MM.1S (cell line): ENCODE data around the gene SDF2L1.

ENCODE experiments used
- DNase-seq: peaks from one replicate; pipeline ENCODE4 v3.0.0-alpha.2; 2015
- H2AFZ ChIP-seq: fragments of 300-600 bp; sonication (generic); 2 replicates; pipeline ENCODE4 v1.6.0; 2016; ENCODE audit warnings: antibody characterized with exemption, low read length
- H3F3A ChIP-seq: fragments of 300-600 bp; sonication (generic); 2 replicates; pipeline ENCODE4 v1.6.1; 2016; ENCODE audit warnings: mild to moderate bottlenecking, antibody characterized with exemption, low read length, moderate library complexity, mixed read lengths; ENCODE audit not compliant: insufficient read depth
- H3K27ac ChIP-seq: fragments of 300-600 bp; sonication (generic); 2 replicates; pipeline ENCODE4 v1.5.1; 2016; ENCODE audit warnings: mild to moderate bottlenecking, low read length
- H3K27me3 ChIP-seq: fragments of 300-600 bp; sonication (generic); replicated peaks from 2 replicates; pipeline ENCODE4 v1.6.0; 2016; ENCODE audit warnings: low read length; ENCODE audit not compliant: insufficient read depth
- H3K36me3 ChIP-seq: fragments of 300-600 bp; sonication (generic); replicated peaks from 2 replicates; pipeline ENCODE4 v1.6.1; 2016; ENCODE audit warnings: mild to moderate bottlenecking, low read length, mixed read lengths; ENCODE audit not compliant: insufficient read depth
- H3K4me1 ChIP-seq: fragments of 300-600 bp; sonication (generic); 2 replicates; pipeline ENCODE4 v1.6.1; 2016; ENCODE audit warnings: low read length, mixed read lengths
- H3K4me2 ChIP-seq: fragments of 300-600 bp; sonication (generic); 2 replicates; pipeline ENCODE4 v1.6.0; 2016; ENCODE audit warnings: low read depth, low read length
- H3K4me3 ChIP-seq: fragments of 300-600 bp; sonication (generic); 2 replicates; pipeline ENCODE4 v1.5.1; 2016; ENCODE audit warnings: low read length, mixed read lengths
- H3K79me2 ChIP-seq: fragments of 300-600 bp; sonication (generic); 2 replicates; pipeline ENCODE4 v1.6.1; 2016; ENCODE audit warnings: mixed run types, low read length, mixed read lengths
- H3K9ac ChIP-seq: fragments of 300-600 bp; sonication (generic); 2 replicates; pipeline ENCODE4 v1.6.1; 2016; ENCODE audit warnings: low read length, mixed read lengths
- H3K9me2 ChIP-seq: fragments of 300-600 bp; sonication (generic); replicated peaks from 2 replicates; pipeline ENCODE4 v1.6.1; 2016; ENCODE audit warnings: mild to moderate bottlenecking, low read length, mixed read lengths; ENCODE audit not compliant: insufficient read depth
- H3K9me3 ChIP-seq: fragments of 300-600 bp; sonication (generic); replicated peaks from 2 replicates; pipeline ENCODE4 v1.6.1; 2016; ENCODE audit warnings: mild to moderate bottlenecking, low read length, mixed read lengths; ENCODE audit not compliant: insufficient read depth
- H4K20me1 ChIP-seq: fragments of 300-600 bp; sonication (generic); 2 replicates; pipeline ENCODE4 v1.6.1; 2016; ENCODE audit warnings: mild to moderate bottlenecking, low read length, moderate library complexity, mixed read lengths; ENCODE audit not compliant: insufficient read depth
- EZH2 ChIP-seq: fragments of 300-600 bp; sonication (generic); optimal IDR thresholded peaks from 2 replicates; pipeline ENCODE3; 2017; ENCODE audit warnings: low read depth, mild to moderate bottlenecking, antibody characterized with exemption, low read length, mixed read lengths
- EZH2phosphoT487 ChIP-seq: fragments of 300-600 bp; sonication (generic); IDR thresholded peaks from 2 replicates; pipeline ENCODE4 v1.6.1; 2018; ENCODE audit warnings: antibody characterized with exemption, low read length
- TF ChIP-seq, protein P1 (sequence below): fragments of 300-600 bp; sonication (generic); IDR thresholded peaks from 2 replicates; pipeline ENCODE4 v1.5.1; 2016; ENCODE audit warnings: antibody characterized with exemption, low read length, mixed read lengths

The SDF2L1 gene

DNA sequence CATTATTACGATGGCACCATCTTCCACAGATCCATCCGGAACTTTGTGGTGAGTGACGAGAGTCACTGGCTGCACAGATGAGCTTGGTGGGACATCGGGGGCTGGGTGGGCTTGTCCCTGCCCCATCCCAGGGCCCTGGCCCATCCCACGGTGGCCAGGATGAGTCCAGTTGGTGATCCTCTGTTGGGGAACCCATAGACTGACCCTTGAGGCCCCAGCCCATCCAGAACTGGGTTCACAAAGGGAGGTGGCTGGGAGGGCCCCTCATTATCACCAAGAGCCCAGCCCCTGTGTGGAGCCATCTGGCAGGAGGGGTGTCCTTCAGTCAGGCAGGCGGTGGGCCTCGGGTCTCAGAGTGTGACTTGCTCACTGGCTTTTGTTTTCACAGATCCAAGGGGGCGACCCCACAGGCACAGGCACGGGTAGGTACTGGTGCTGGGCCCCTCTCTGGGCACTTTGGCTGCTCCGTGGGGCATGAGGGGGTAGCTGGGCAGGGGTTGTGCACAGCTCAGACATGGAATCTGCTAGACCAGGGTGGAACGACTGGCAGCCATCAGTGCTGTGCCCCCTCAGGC lies 45.7 kb downstream of the SDF2L1 start:
- DNase-seq, result no peak
- Histone ChIP-seq H2AFZ (no peak overlapping the region), H3K9me3 (no peaks in the 10 kb centered on the region), H3K4me2 (no peak overlapping the region), H3K9ac (no peak overlapping the region), H4K20me1 (peaks cover 6% of the 10 kb centered on the region; the same call in 1 of the 2 replicates), H3K9me2 (no peaks in the 10 kb centered on the region), H3K79me2 (no peaks in the 10 kb centered on the region), H3K36me3 (no peaks in the 10 kb centered on the region; the same call in 1 of the 2 replicates), H3K27ac (no peak overlapping the region), H3F3A (peaks cover 10% of the 10 kb centered on the region), H3K4me3 (no peak overlapping the region), H3K27me3 (no peaks in the 10 kb centered on the region), H3K4me1 (peaks cover 4% of the 10 kb centered on the region)
- TF ChIP-seq EZH2phosphoT487, result no peak
- no peak for TF ChIP-seq EZH2
- TF ChIP-seq, protein P1, sequence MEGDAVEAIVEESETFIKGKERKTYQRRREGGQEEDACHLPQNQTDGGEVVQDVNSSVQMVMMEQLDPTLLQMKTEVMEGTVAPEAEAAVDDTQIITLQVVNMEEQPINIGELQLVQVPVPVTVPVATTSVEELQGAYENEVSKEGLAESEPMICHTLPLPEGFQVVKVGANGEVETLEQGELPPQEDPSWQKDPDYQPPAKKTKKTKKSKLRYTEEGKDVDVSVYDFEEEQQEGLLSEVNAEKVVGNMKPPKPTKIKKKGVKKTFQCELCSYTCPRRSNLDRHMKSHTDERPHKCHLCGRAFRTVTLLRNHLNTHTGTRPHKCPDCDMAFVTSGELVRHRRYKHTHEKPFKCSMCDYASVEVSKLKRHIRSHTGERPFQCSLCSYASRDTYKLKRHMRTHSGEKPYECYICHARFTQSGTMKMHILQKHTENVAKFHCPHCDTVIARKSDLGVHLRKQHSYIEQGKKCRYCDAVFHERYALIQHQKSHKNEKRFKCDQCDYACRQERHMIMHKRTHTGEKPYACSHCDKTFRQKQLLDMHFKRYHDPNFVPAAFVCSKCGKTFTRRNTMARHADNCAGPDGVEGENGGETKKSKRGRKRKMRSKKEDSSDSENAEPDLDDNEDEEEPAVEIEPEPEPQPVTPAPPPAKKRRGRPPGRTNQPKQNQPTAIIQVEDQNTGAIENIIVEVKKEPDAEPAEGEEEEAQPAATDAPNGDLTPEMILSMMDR, result no peak

DNA sequence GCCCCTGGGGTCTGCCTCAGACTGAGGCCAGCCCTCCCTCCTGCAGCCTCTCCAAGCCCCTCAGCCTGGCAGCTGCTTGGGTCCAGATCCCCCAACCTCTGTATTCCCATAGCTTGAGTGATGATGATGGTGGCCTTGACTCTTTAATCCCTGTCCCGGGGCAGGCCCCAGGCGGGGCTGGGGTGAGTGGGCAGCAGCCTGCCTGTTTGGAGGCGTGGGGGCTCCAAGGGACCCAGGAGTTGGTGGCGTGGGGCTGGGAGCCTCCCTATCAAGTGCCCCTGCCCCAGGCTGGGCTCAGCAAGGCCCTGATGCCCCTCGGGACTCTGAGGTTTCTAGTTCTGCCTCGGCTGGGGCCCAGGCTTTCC lies 46.2 kb downstream of the SDF2L1 start:
- Histone ChIP-seq H3K9me3 (no peaks in the 10 kb centered on the region), H3K79me2 (no peaks in the 10 kb centered on the region), H3K27me3 (no peaks in the 10 kb centered on the region), H3F3A (peaks cover 10% of the 10 kb centered on the region), H3K9me2 (no peaks in the 10 kb centered on the region), H3K4me1 (peaks cover 4% of the 10 kb centered on the region), H3K4me2 (no peak overlapping the region), H3K4me3 (no peak overlapping the region), H4K20me1 (peaks cover 6% of the 10 kb centered on the region; the same call in 1 of the 2 replicates), H3K27ac (no peak overlapping the region), H3K9ac (no peak overlapping the region), H3K36me3 (no peaks in the 10 kb centered on the region; the same call in 1 of the 2 replicates), H2AFZ (no peak overlapping the region)
- TF ChIP-seq, protein P1, result no peak
- no peak for TF ChIP-seq EZH2phosphoT487
- TF ChIP-seq EZH2, result no peak
- no peak for DNase-seq

DNA sequence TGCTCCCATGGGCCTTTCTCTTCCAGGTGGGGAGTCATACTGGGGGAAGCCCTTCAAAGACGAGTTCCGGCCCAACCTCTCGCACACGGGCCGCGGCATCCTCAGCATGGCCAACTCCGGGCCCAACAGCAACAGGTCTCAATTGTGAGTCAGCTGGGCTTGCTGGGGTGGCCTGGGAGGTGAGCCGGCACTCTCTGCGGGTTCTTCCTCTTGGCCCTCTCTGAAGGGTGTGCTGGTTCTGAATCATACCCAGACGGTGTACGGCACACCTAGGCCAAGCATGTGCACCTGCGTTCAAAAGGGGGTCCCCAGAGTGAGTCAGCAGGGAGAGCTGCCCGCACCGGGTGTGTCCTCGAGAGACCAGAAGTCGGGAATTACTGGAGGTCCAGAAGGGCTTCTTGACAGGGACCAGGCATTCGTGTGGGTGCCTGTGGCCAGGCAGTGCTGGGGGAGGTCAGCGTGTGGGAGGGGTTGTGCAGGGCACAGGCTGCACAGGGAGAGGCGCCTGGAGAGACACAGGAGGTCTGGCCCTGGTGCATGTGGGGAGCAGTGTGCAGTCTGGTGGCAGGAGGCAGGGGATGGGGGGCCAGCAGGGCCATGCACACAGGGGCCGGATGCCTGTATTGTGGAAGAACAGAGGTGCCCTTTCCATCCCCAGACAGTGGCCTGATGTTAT lies 46.7 kb downstream of the SDF2L1 start:
- Histone ChIP-seq H3K9ac (no peak overlapping the region), H3K4me1 (peaks cover 4% of the 10 kb centered on the region), H4K20me1 (peaks cover 6% of the 10 kb centered on the region; the same call in 1 of the 2 replicates), H3K9me2 (no peaks in the 10 kb centered on the region), H3K9me3 (no peaks in the 10 kb centered on the region), H3F3A (peaks cover 10% of the 10 kb centered on the region), H3K4me3 (no peak overlapping the region), H3K79me2 (no peaks in the 10 kb centered on the region), H3K4me2 (no peak overlapping the region), H3K36me3 (no peaks in the 10 kb centered on the region; the same call in 1 of the 2 replicates), H3K27me3 (no peaks in the 10 kb centered on the region), H2AFZ (no peak overlapping the region), H3K27ac (no peak overlapping the region)
- no peak for TF ChIP-seq EZH2
- TF ChIP-seq EZH2phosphoT487, result no peak
- TF ChIP-seq, protein P1, result no peak
- no peak for DNase-seq
